ENCODE results near the gene TMX4. TPM values are rescaled to one million over a fixed set of nuclear protein-coding genes. Genes with fewer than 3 reads are reported as not detected.

Gene TMX4
- total and polyA plus RNA-seq, 4 experiments from 2014 or later, result 62.5 to 74.6 (median 72.1) TPM

GRCh38 chr20:7943891-7944290, 75.7 kb downstream of the TMX4 start:
- intact Hi-C loops (cut with micrococcal nuclease), result no loop called here
- no peak overlapping the region for H3K27ac Mint-ChIP-seq

GRCh38 chr20:7940341-7940740, 79.2 kb downstream of the TMX4 start, which contains the start of gene HAO1:
HAO1 (minus strand) TSS chr20:7940458; CDS start chr20:7940422, 36 bp downstream.
- Histone ChIP-seq H3K4me1 (ENCODE audit: insufficient read depth, low read length) (no peaks in the 10 kb centered on the region), H3K27ac (ENCODE audit: low read depth, low read length) (no peak within 1 kb of the TSS), H3K4me3 (ENCODE audit: low read length in 2 of 2) (no peak within 1 kb of the TSS), H3K27me3 (ENCODE audit: insufficient read depth, low read length) (no peaks in the 10 kb centered on the region), H3K9me3 (ENCODE audit: control insufficient read depth in 1 of 2, low read length in 2 of 2) (no peaks in the 10 kb centered on the region), H3K36me3 (ENCODE audit: insufficient read depth, low read length) (no peaks in the 10 kb centered on the region)
- Mint-ChIP-seq H3K4me3 (no peak within 1 kb of the TSS), H3K4me1 (peaks cover 0 to 5% (median 0%) of the 10 kb centered on the region in 4 donors), H3K9me3 (peaks cover 0 to 2% (median 0%) of the 10 kb centered on the region in 8 donors), H3K36me3 (no peaks in the 10 kb centered on the region), H3K27ac (no peak within 1 kb of the TSS), H3K27me3 (peaks cover 1 to 4% of the 10 kb centered on the region in 2 donors)
- no peak for DNase-seq
- ChIA-PET POLR2A (ENCODE audit: partially characterized antibody) (no interaction called here), CTCF (ENCODE audit: partially characterized antibody) (interaction anchor here (1.0 to 1.3 kb wide), 2 partner anchors 9 to 782 kb away, joined by 3 to 8 read pairs; no protein-coding TSS in a partner anchor)
- intact Hi-C loops (cut with micrococcal nuclease), result no loop called here

More at GRCh38 chr20:7943891-7944290, 75.7 kb downstream of the TMX4 start:
- ChIA-PET CTCF (ENCODE audit: partially characterized antibody) (no interaction called here), POLR2A (ENCODE audit: partially characterized antibody) (no interaction called here)
- no peak overlapping the region for H3K27ac ChIP-seq (ENCODE audit: low read depth, low read length)
- H3K27me3 ChIP-seq (ENCODE audit: insufficient read depth, low read length), result no peaks in the 10 kb centered on the region
- no peak for DNase-seq
- Mint-ChIP-seq H3K27me3 (peaks cover 2 to 6% of the 10 kb centered on the region in 2 donors), H3K4me1 (no peaks in the 10 kb centered on the region), H3K9me3 (peaks cover 0 to 11% (median 7%) of the 10 kb centered on the region in 8 donors), H3K36me3 (no peaks in the 10 kb centered on the region), H3K4me3 (no peak overlapping the region)
- no peaks in the 10 kb centered on the region for H3K9me3 ChIP-seq (ENCODE audit: control insufficient read depth in 1 of 2, low read length in 2 of 2)
- H3K4me3 ChIP-seq (ENCODE audit: low read length in 2 of 2), result no peak overlapping the region
- no peaks in the 10 kb centered on the region for H3K36me3 ChIP-seq (ENCODE audit: insufficient read depth, low read length)
- no peaks in the 10 kb centered on the region for H3K4me1 ChIP-seq (ENCODE audit: insufficient read depth, low read length)

- CTCF ChIA-PET (ENCODE audit: partially characterized antibody), result no interaction called here
- H3K27me3 ChIP-seq (ENCODE audit: insufficient read depth, low read length), result no peaks in the 10 kb centered on the region
- Mint-ChIP-seq H3K27ac (no peak overlapping the region), H3K9me3 (peaks cover 0 to 2% (median 0%) of the 10 kb centered on the region in 8 donors), H3K4me3 (no peak overlapping the region), H3K4me1 (peaks cover 0 to 5% (median 0%) of the 10 kb centered on the region in 4 donors), H3K36me3 (no peaks in the 10 kb centered on the region), H3K27me3 (peaks cover 1 to 7% of the 10 kb centered on the region in 2 donors)
- POLR2A ChIA-PET (ENCODE audit: partially characterized antibody), result no interaction called here
- no peaks in the 10 kb centered on the region for H3K4me1 ChIP-seq (ENCODE audit: insufficient read depth, low read length)
- H3K9me3 ChIP-seq (ENCODE audit: control insufficient read depth in 1 of 2, low read length in 2 of 2), result no peaks in the 10 kb centered on the region
- no peak overlapping the region for H3K27ac ChIP-seq (ENCODE audit: low read depth, low read length)
- intact Hi-C loops (cut with micrococcal nuclease), result no loop called here
- no peak for DNase-seq
- no peaks in the 10 kb centered on the region for H3K36me3 ChIP-seq (ENCODE audit: insufficient read depth, low read length)
- no peak overlapping the region for H3K4me3 ChIP-seq (ENCODE audit: low read length in 2 of 2)
These were observed 79.9 kb downstream of the TMX4 start for GRCh38 chr20:7939663-7940062.

GRCh38 chr20:7938058-7938457, 81.5 kb downstream of the TMX4 start:
- Histone ChIP-seq H3K9me3 (ENCODE audit: control insufficient read depth in 1 of 2, low read length in 2 of 2) (no peaks in the 10 kb centered on the region), H3K27ac (ENCODE audit: low read depth, low read length) (no peak overlapping the region), H3K27me3 (ENCODE audit: insufficient read depth, low read length) (no peaks in the 10 kb centered on the region), H3K4me1 (ENCODE audit: insufficient read depth, low read length) (no peaks in the 10 kb centered on the region), H3K36me3 (ENCODE audit: insufficient read depth, low read length) (no peaks in the 10 kb centered on the region), H3K4me3 (ENCODE audit: low read length in 2 of 2) (no peak overlapping the region)
- Mint-ChIP-seq H3K27ac (no peak overlapping the region), H3K4me1 (peaks cover 0 to 5% (median 0%) of the 10 kb centered on the region in 4 donors), H3K9me3 (peaks cover 0 to 2% (median 0%) of the 10 kb centered on the region in 8 donors), H3K36me3 (no peaks in the 10 kb centered on the region), H3K4me3 (no peak overlapping the region), H3K27me3 (peaks cover 1 to 9% of the 10 kb centered on the region in 2 donors)
- ChIA-PET CTCF (ENCODE audit: partially characterized antibody) (interaction anchor here (2.9 to 5.2 kb wide), 3 partner anchors 451 to 784 kb away, joined by 16 to 98 read pairs (median 16); no protein-coding TSS in a partner anchor), POLR2A (ENCODE audit: partially characterized antibody) (no interaction called here)
- no peak for DNase-seq
- intact Hi-C loops (cut with micrococcal nuclease), result no loop called here

GRCh38 chr20:7937328-7937727, 82.2 kb downstream of the TMX4 start:
- Mint-ChIP-seq H3K9me3 (peaks cover 0 to 2% (median 0%) of the 10 kb centered on the region in 8 donors), H3K4me3 (no peak overlapping the region), H3K27ac (no peak overlapping the region), H3K36me3 (no peaks in the 10 kb centered on the region), H3K4me1 (peaks cover 0 to 5% (median 0%) of the 10 kb centered on the region in 4 donors), H3K27me3 (peaks cover 1 to 9% of the 10 kb centered on the region in 2 donors)
- Histone ChIP-seq H3K36me3 (ENCODE audit: insufficient read depth, low read length) (no peaks in the 10 kb centered on the region), H3K27me3 (ENCODE audit: insufficient read depth, low read length) (no peaks in the 10 kb centered on the region), H3K4me1 (ENCODE audit: insufficient read depth, low read length) (no peaks in the 10 kb centered on the region), H3K4me3 (ENCODE audit: low read length in 2 of 2) (no peak overlapping the region), H3K27ac (ENCODE audit: low read depth, low read length) (no peak overlapping the region), H3K9me3 (ENCODE audit: control insufficient read depth in 1 of 2, low read length in 2 of 2) (no peaks in the 10 kb centered on the region)
- ChIA-PET POLR2A (ENCODE audit: partially characterized antibody) (no interaction called here), CTCF (ENCODE audit: partially characterized antibody) (interaction anchor here (1.1 to 5.2 kb wide), 11 partner anchors 12 to 851 kb away, joined by 3 to 98 read pairs (median 4); no protein-coding TSS in a partner anchor)
- DNase-seq, result no peak
- intact Hi-C loops (cut with micrococcal nuclease), result no loop called here

GRCh38 chr20:7935027-7935551, 84.5 kb downstream of the TMX4 start:
- Histone ChIP-seq H3K27ac (ENCODE audit: low read depth, low read length) (no peak overlapping the region), H3K4me3 (ENCODE audit: low read length in 2 of 2) (no peak overlapping the region), H3K36me3 (ENCODE audit: insufficient read depth, low read length) (no peaks in the 10 kb centered on the region), H3K9me3 (ENCODE audit: control insufficient read depth in 1 of 2, low read length in 2 of 2) (no peaks in the 10 kb centered on the region), H3K4me1 (ENCODE audit: insufficient read depth, low read length) (no peaks in the 10 kb centered on the region), H3K27me3 (ENCODE audit: insufficient read depth, low read length) (no peaks in the 10 kb centered on the region)
- H3K4me3 Mint-ChIP-seq, result no peak overlapping the region
- H3K4me1 Mint-ChIP-seq, result peaks cover 0 to 5% (median 0%) of the 10 kb centered on the region in 4 donors
- no peak for DNase-seq
- H3K27me3 Mint-ChIP-seq, result peaks cover 5 to 21% of the 10 kb centered on the region in 2 donors
- no peaks in the 10 kb centered on the region for H3K9me3 Mint-ChIP-seq
- POLR2A ChIA-PET (ENCODE audit: partially characterized antibody), result no interaction called here
- CTCF ChIA-PET (ENCODE audit: partially characterized antibody), result interaction anchor here (1.5 to 5.2 kb wide), 3 partner anchors 454 to 787 kb away, joined by 5 to 98 read pairs (median 16); no protein-coding TSS in a partner anchor
- no peaks in the 10 kb centered on the region for H3K36me3 Mint-ChIP-seq
- intact Hi-C loops (cut with micrococcal nuclease), result no loop called here
- H3K27ac Mint-ChIP-seq, result no peak overlapping the region

- H3K36me3 Mint-ChIP-seq, result no peaks in the 10 kb centered on the region
- H3K27ac Mint-ChIP-seq, result no peak overlapping the region
- Histone ChIP-seq H3K9me3 (ENCODE audit: control insufficient read depth in 1 of 2, low read length in 2 of 2) (no peaks in the 10 kb centered on the region), H3K36me3 (ENCODE audit: insufficient read depth, low read length) (no peaks in the 10 kb centered on the region), H3K4me3 (ENCODE audit: low read length in 2 of 2) (no peak overlapping the region), H3K4me1 (ENCODE audit: insufficient read depth, low read length) (no peaks in the 10 kb centered on the region), H3K27me3 (ENCODE audit: insufficient read depth, low read length) (no peaks in the 10 kb centered on the region), H3K27ac (ENCODE audit: low read depth, low read length) (no peak overlapping the region)
- H3K9me3 Mint-ChIP-seq, result no peaks in the 10 kb centered on the region
- H3K4me1 Mint-ChIP-seq, result peaks cover 0 to 5% (median 0%) of the 10 kb centered on the region in 4 donors
- no peak overlapping the region for H3K4me3 Mint-ChIP-seq
- POLR2A ChIA-PET (ENCODE audit: partially characterized antibody), result no interaction called here
- CTCF ChIA-PET (ENCODE audit: partially characterized antibody), result interaction anchor here (0.8 to 5.2 kb wide), 2 partner anchors 11 to 789 kb away, joined by 3 to 98 read pairs; no protein-coding TSS in a partner anchor
- no peak for DNase-seq
- intact Hi-C loops (cut with micrococcal nuclease), result no loop called here
- peaks cover 8 to 21% of the 10 kb centered on the region in 2 donors for H3K27me3 Mint-ChIP-seq
These were observed 86.2 kb downstream of the TMX4 start for GRCh38 chr20:7933346-7933745.

Data from CD4-positive, alpha-beta memory T cell (primary cell).